Peyer's patch (tissue), 4 donors: ENCODE measurements around the gene CELF2. TPM values are rescaled to one million over a fixed set of nuclear protein-coding genes. Genes with fewer than 3 reads are reported as not detected.

Experiments used
- DNase-seq, 3 donors: peaks; one replicate each; pipeline ENCODE4 v3.0.0-alpha.2; 2017 to 2019
- H3K27ac ChIP-seq, 4 donors: fragments of 200-600 bp; sonication (generic); one replicate each; pipeline ENCODE4 v1.5.1; 2016 to 2019
- H3K27me3 ChIP-seq, 2 donors: fragments of 200-600 bp; sonication (generic); one replicate each; pipeline ENCODE4 v1.5.1; 2019
- H3K36me3 ChIP-seq, 3 donors: fragments of 200-600 bp; sonication (generic); one replicate each; pipeline ENCODE4 v1.5.1; 2016 to 2019
- H3K4me1 ChIP-seq, 4 donors: fragments of 200-600 bp; sonication (generic); one replicate each; pipeline ENCODE4 v1.5.1; 2016 to 2019
- H3K4me3 ChIP-seq, 4 donors: fragments of 200-600 bp; sonication (generic); 1 replicate in 3 of 4; 2 replicates in 1 of 4; pipeline ENCODE4 v1.5.1; 2016 to 2019; ENCODE audit warnings: mild to moderate bottlenecking in 1 of 4
- H3K9me3 ChIP-seq, 4 donors: fragments of 200-600 bp; sonication (generic); one replicate each; pipeline ENCODE4 v1.5.1; 2016 to 2019; ENCODE audit warnings: mild to moderate bottlenecking in 1 of 4
- POLR2A ChIP-seq, 2 donors: fragments of 450-650 bp; IDR thresholded peaks; one replicate each; pipeline ENCODE4 v1.5.1; 2017; ENCODE audit warnings: antibody characterized with exemption in 2 of 2, mild to moderate bottlenecking in 2 of 2, moderate library complexity in 2 of 2
- total RNA-seq, 4 donors: library from RNA; depleted of rRNA; stranded (reverse); fragments of >200 nt; gene quantifications; one replicate each; pipeline ENCODE4 v1.1.0, GENCODE V29; 2016
- TF ChIP-seq, protein P1 (sequence below), 6 experiments: fragments of 450-650 bp in 4 of 6; fragments of 200-600 bp in 2 of 6; sonication (generic) in 1 of 6; IDR thresholded peaks; one replicate each; pipeline ENCODE4 v1.5.1; 2017 to 2019; ENCODE audit warnings: antibody characterized with exemption in 6 of 6, mild to moderate bottlenecking in 3 of 6, moderate library complexity in 1 of 6

The CELF2 gene
- total RNA-seq, 4 donors from 2014 or later = 20.5 to 110 (median 40.7) TPM

DNA sequence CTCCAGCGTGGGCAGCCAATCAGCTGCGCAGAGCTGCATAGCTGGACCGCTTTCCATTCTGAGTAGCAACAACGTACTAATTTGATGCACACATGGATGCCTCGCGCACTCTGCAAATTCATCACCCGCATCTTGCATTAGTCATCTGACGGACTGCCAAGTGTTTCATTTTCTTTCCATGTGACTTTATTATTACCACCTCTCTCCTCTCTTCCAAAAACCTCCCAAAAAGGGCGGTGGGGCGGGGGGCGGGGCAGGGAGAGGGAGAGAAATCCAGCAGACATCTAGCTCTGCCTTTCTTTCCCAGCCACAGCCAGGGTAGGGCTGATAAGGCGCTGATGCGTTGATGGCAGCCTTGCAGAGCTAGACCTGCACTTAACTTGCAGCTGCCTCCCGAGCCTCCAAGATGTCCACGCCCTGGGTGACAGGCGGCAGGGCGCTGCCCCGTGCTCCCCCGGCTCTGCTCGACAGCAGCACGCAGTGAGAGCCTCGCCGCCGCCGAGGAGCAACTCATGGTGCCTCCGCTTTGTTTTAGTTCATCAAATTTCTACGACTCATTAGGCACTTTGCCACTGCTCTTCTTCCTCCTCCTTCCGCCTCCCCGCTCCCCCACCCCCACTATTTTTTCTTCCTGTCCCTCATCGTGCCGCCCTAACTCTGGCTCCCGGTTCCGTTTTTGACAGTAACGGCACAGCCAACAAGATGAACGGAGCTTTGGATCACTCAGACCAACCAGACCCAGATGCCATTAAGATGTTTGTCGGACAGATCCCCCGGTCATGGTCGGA lies 147.3 kb downstream of the CELF2 start:
- TF ChIP-seq, protein P1, sequence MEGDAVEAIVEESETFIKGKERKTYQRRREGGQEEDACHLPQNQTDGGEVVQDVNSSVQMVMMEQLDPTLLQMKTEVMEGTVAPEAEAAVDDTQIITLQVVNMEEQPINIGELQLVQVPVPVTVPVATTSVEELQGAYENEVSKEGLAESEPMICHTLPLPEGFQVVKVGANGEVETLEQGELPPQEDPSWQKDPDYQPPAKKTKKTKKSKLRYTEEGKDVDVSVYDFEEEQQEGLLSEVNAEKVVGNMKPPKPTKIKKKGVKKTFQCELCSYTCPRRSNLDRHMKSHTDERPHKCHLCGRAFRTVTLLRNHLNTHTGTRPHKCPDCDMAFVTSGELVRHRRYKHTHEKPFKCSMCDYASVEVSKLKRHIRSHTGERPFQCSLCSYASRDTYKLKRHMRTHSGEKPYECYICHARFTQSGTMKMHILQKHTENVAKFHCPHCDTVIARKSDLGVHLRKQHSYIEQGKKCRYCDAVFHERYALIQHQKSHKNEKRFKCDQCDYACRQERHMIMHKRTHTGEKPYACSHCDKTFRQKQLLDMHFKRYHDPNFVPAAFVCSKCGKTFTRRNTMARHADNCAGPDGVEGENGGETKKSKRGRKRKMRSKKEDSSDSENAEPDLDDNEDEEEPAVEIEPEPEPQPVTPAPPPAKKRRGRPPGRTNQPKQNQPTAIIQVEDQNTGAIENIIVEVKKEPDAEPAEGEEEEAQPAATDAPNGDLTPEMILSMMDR (IDR thresholded peaks at IDR 0.05) = no peak
- TF ChIP-seq POLR2A (IDR thresholded peaks at IDR 0.05) = peak in 1 of 2 donors; percentile 16
- Histone ChIP-seq H3K27ac (peak overlapping the region; percentile 88 to 99 (median 94)), H3K9me3 (no peaks in the 10 kb centered on the region), H3K27me3 (no peaks in the 10 kb centered on the region), H3K36me3 (no peaks in the 10 kb centered on the region), H3K4me3 (peak overlapping the region; percentile 64 to 86 (median 79)), H3K4me1 (peaks cover 0 to 30% (median 19%) of the 10 kb centered on the region in 4 donors)
- DNase-seq = peak; percentile 71 to 89 (median 83)

DNA sequence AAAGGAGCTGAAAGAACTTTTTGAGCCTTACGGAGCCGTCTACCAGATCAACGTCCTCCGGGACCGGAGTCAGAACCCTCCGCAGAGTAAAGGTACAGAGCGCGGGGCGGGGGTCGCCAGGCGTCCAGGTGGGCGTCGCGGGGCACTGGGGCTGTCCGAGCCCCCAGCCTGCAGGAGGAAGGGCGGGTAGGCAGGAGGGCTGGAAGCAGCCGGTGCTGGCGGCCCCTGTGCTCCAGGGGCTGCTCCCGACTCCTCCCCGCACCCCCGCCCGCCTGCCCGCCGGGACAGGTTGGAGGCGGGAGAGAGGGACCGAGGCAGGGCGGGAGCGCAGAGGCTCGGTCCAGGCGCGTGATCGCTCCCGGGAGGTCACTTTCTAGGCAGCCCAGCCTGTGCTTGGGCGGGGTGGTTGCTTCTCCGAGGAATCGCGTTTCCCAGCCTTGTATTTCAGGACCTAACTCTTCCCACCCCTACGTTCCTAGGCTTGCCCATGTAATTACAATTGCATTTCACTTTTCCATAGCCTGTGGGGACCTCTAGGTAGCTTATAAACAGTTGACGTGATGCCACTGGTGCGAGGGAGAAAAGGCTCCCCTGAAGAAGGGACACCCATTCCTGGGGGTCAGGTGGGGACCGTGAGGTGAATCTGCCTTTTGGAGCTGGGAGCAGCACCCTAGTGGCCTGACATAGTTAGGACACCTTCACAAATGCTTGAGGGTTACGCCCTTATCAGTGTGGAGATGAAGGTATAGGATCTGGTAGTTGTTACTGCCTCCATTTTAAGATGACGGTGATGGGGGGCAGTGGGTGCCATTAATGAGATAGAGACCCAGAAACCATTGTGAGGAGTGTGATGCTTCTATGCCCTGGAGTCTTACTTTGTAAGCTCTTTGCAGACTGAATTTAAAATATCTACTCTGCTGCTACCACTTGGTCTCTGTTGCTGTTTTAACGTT lies 148.2 kb downstream of the CELF2 start:
- H3K27ac ChIP-seq = peak overlapping the region; percentile 88 to 99 (median 94)
- H3K4me3 ChIP-seq = peak overlapping the region; percentile 64 to 86 (median 79)

DNA sequence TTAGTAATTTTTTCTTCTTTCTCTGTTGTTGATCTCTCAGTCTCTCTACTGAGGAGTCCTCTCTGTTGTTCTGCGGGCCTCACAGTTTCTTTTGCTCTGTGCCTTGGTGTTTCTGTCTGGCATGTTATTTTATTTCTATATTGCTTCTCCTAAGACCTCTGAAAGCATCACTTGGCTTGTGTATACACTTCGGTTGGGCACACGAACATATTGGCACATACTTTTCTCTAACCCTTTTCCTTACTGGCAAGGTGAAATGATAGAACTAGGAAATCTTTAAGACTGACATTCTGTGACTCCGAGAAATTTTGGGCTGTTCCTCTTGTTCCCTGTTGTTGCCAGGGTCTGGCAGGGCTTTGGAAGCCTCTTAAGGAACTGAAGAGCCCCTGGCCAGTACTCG lies 148.9 kb downstream of the CELF2 start:
- Histone ChIP-seq H3K4me1 (peaks cover 0 to 16% (median 12%) of the 10 kb centered on the region in 4 donors), H3K27ac (peak overlapping the region; percentile 88 to 99 (median 94)), H3K4me3 (peak overlapping the region; percentile 64 to 86 (median 79))

More for the DNA sequence above, 148.2 kb downstream of the CELF2 start:
- peak; percentile 25 to 59 for TF ChIP-seq POLR2A (IDR thresholded peaks at IDR 0.05)
- TF ChIP-seq, protein P1 (IDR thresholded peaks at IDR 0.05) = peak; percentile 54 to 85 (median 58)
- Histone ChIP-seq H3K36me3 (no peaks in the 10 kb centered on the region), H3K27me3 (no peaks in the 10 kb centered on the region), H3K4me1 (peaks cover 0 to 22% (median 19%) of the 10 kb centered on the region in 4 donors), H3K9me3 (no peaks in the 10 kb centered on the region)
- DNase-seq = peak; percentile 66 to 91 (median 83)

DNA sequence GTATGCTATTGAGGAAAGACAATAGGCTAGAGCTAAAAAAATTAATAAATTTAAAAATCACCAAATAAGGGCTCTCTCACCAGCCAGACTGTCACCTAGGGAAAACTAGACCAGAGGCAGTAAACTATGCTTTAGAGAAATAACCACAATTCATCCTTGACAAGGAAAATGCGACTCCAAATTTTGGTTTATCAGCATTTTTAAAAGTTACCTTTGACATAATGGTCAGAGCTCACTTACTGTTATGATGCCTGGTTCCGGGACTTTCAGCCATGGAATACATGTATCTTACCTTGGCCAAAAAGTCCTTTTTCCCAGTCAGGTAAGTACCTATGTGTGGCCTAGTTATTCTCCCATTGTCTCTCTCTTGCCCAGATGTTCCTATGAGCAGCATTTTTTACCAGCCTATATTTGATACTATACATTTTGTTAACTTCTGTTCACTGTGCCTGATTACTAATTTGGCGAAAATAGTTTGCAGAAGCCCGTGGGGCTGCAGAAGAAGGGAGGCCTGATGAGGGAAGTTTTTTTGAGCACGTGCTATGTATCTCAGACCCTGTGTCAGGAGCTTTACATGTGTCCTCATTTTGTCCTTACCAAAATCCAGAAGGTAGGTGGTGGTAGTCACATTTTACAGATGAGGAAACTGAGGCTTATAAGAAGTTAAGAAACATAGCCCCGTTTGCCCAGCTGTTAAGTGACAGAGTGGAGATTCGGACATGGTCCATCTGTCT lies 149.7 kb downstream of the CELF2 start:
- Histone ChIP-seq H3K27me3 (no peaks in the 10 kb centered on the region), H3K36me3 (no peaks in the 10 kb centered on the region), H3K9me3 (no peaks in the 10 kb centered on the region), H3K4me3 (peak overlapping the region; percentile 64 to 86 (median 79)), H3K27ac (peak overlapping the region; percentile 88 to 99 (median 94)), H3K4me1 (peaks cover 0 to 9% (median 4%) of the 10 kb centered on the region in 4 donors)
- no peak for DNase-seq
- no peak for TF ChIP-seq POLR2A (IDR thresholded peaks at IDR 0.05)
- TF ChIP-seq, protein P1 (IDR thresholded peaks at IDR 0.05) = no peak

More for the DNA sequence above, 148.9 kb downstream of the CELF2 start:
- Histone ChIP-seq H3K9me3 (no peaks in the 10 kb centered on the region), H3K36me3 (no peaks in the 10 kb centered on the region), H3K27me3 (no peaks in the 10 kb centered on the region)
- no peak for TF ChIP-seq POLR2A (IDR thresholded peaks at IDR 0.05)
- TF ChIP-seq, protein P1 (IDR thresholded peaks at IDR 0.05) = no peak
- no peak for DNase-seq
